ENCODE data around the gene TMEM205. TPM values are rescaled to one million over a fixed set of nuclear protein-coding genes. Genes with fewer than 3 reads are reported as not detected.
"Not testable (repeated sequence)": the region's sequence is repeated elsewhere in the genome, so short reads cannot be mapped to it uniquely, and the experiment has no call there.

Gene TMEM205
- total RNA-seq, 2 experiments from 2014 or later: 39.9 to 58.9 TPM

DNA sequence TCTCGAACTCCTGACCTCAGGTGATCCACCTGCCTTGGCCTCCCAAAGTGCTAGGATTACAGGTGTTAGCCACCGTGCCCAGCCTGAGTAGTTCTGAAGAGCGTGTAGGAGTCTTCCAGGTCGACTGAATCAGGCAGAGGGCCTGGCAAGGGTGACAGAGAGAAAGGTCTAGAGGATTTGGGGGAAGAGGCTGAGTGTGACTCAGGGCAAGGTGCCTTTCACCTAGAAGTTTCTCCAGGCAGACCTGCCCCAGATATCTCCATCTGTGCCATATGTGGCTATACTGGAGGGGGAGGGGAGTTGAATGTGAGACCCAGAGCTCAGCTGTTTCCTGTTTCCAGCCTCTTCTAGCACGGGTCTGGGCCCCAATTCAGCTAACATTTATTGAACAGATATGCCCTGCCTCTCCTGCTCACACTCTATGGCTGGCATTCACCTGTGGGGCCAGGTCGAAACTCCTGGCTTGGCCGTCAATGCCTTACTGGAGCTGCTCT is 1.5 kb upstream of the TMEM205 start:
- Histone ChIP-seq H3K4me3 (ENCODE audit: low read depth, low read length, poor library complexity, severe bottlenecking) (no peak overlapping the region), H3K4me2 (ENCODE audit: low read length) (peak overlapping the region; percentile 93; the same call in 1 of the 2 replicates), H3K9me2 (ENCODE audit: insufficient read depth, low read length) (no peaks in the 10 kb centered on the region), H3K79me2 (ENCODE audit: insufficient read depth, low read depth, low read length) (no peaks in the 10 kb centered on the region), H3K36me3 (ENCODE audit: insufficient read depth, low read length) (no peaks in the 10 kb centered on the region), H3K9me3 (ENCODE audit: low read length) (no peaks in the 10 kb centered on the region), H2AFZ (ENCODE audit: low read length) (no peak overlapping the region), H3K4me1 (ENCODE audit: insufficient read depth, low read length, poor library complexity, severe bottlenecking) (peaks cover 26% of the 10 kb centered on the region), H3K27ac (ENCODE audit: low read depth, low read length, poor library complexity, severe bottlenecking) (no peak overlapping the region), H4K20me1 (ENCODE audit: insufficient read depth, low read length) (no peaks in the 10 kb centered on the region)
- ChIA-PET CTCF (ENCODE audit: unreplicated experiment) (no interaction called here), POLR2A (interaction anchor here (1.3 kb wide), 1 partner anchor 27 kb away, joined by 7 read pairs; the partner anchor contains the start of gene SWSAP1)
- TF ChIP-seq, protein P1, sequence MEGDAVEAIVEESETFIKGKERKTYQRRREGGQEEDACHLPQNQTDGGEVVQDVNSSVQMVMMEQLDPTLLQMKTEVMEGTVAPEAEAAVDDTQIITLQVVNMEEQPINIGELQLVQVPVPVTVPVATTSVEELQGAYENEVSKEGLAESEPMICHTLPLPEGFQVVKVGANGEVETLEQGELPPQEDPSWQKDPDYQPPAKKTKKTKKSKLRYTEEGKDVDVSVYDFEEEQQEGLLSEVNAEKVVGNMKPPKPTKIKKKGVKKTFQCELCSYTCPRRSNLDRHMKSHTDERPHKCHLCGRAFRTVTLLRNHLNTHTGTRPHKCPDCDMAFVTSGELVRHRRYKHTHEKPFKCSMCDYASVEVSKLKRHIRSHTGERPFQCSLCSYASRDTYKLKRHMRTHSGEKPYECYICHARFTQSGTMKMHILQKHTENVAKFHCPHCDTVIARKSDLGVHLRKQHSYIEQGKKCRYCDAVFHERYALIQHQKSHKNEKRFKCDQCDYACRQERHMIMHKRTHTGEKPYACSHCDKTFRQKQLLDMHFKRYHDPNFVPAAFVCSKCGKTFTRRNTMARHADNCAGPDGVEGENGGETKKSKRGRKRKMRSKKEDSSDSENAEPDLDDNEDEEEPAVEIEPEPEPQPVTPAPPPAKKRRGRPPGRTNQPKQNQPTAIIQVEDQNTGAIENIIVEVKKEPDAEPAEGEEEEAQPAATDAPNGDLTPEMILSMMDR (conservative IDR thresholded peaks at IDR 0.05; ENCODE audit: low read length): no peak
- TF ChIP-seq EZH2phosphoT487 (IDR thresholded peaks at IDR 0.05; ENCODE audit: borderline replicate concordance, low read depth, low read length): no peak
- no peak for DNase-seq (ENCODE audit: low spot score)
- intact Hi-C loops (cut with micrococcal nuclease; ENCODE audit: unreplicated experiment): loop anchor here (2.0 kb wide), 2 partner anchors 27 to 55 kb away; partner anchors contain the start of gene SWSAP1
- BruUV-seq (replicated peaks): no TSS peak

GRCh38 chr19:11345122-11345803 is 805 bp downstream of the TMEM205 start:
- intact Hi-C loops (cut with micrococcal nuclease; ENCODE audit: unreplicated experiment): no loop called here
- Histone ChIP-seq H3K4me1 (ENCODE audit: insufficient read depth, low read length, poor library complexity, severe bottlenecking) (peaks cover 26% of the 10 kb centered on the region), H3K4me3 (ENCODE audit: low read depth, low read length, poor library complexity, severe bottlenecking) (peak overlapping the region; percentile 88), H3K9me2 (ENCODE audit: insufficient read depth, low read length) (no peaks in the 10 kb centered on the region), H3K79me2 (ENCODE audit: insufficient read depth, low read depth, low read length) (no peaks in the 10 kb centered on the region), H3K27ac (ENCODE audit: low read depth, low read length, poor library complexity, severe bottlenecking) (no peak overlapping the region), H3K9me3 (ENCODE audit: low read length) (no peaks in the 10 kb centered on the region), H2AFZ (ENCODE audit: low read length) (peak overlapping the region; percentile 92; the same call in 1 of the 2 replicates), H4K20me1 (ENCODE audit: insufficient read depth, low read length) (no peaks in the 10 kb centered on the region), H3K4me2 (ENCODE audit: low read length) (peak overlapping the region; percentile 88), H3K36me3 (ENCODE audit: insufficient read depth, low read length) (peaks cover 7% of the 10 kb centered on the region)
- TF ChIP-seq EZH2phosphoT487 (IDR thresholded peaks at IDR 0.05; ENCODE audit: borderline replicate concordance, low read depth, low read length): no peak
- TF ChIP-seq, protein P1 (conservative IDR thresholded peaks at IDR 0.05; ENCODE audit: low read length): no peak
- ChIA-PET POLR2A (interaction anchor here (0.7 kb wide), 1 partner anchor 18 kb away, joined by 6 read pairs; no protein-coding TSS in a partner anchor), CTCF (ENCODE audit: unreplicated experiment) (interaction anchor here (0.6 kb wide), 2 partner anchors 31 to 37 kb away, joined by 3 read pairs; no protein-coding TSS in a partner anchor)
- no peak for DNase-seq (ENCODE audit: low spot score)
- BruUV-seq (replicated peaks): no TSS peak

- peaks cover 41% of the 10 kb centered on the region for H3K4me1 ChIP-seq (ENCODE audit: insufficient read depth, low read length, poor library complexity, severe bottlenecking)
- no peak overlapping the region for H3K4me3 ChIP-seq (ENCODE audit: low read depth, low read length, poor library complexity, severe bottlenecking)
- H4K20me1 ChIP-seq (ENCODE audit: insufficient read depth, low read length): no peaks in the 10 kb centered on the region
- intact Hi-C loops (cut with micrococcal nuclease; ENCODE audit: unreplicated experiment): no loop called here
- H2AFZ ChIP-seq (ENCODE audit: low read length): no peak overlapping the region
- peaks cover 7% of the 10 kb centered on the region for H3K36me3 ChIP-seq (ENCODE audit: insufficient read depth, low read length)
- DNase-seq (ENCODE audit: low spot score): no peak
- no peak overlapping the region for H3K4me2 ChIP-seq (ENCODE audit: low read length)
- H3K9me3 ChIP-seq (ENCODE audit: low read length): no peaks in the 10 kb centered on the region
- H3K27ac ChIP-seq (ENCODE audit: low read depth, low read length, poor library complexity, severe bottlenecking): no peak overlapping the region
- no TSS peak for BruUV-seq (replicated peaks)
- ChIA-PET CTCF (ENCODE audit: unreplicated experiment) (no interaction called here), POLR2A (no interaction called here)
- no peaks in the 10 kb centered on the region for H3K9me2 ChIP-seq (ENCODE audit: insufficient read depth, low read length)
- TF ChIP-seq EZH2phosphoT487 (IDR thresholded peaks at IDR 0.05; ENCODE audit: borderline replicate concordance, low read depth, low read length): no peak
- TF ChIP-seq, protein P1 (conservative IDR thresholded peaks at IDR 0.05; ENCODE audit: low read length): no peak
- H3K79me2 ChIP-seq (ENCODE audit: insufficient read depth, low read depth, low read length): no peaks in the 10 kb centered on the region
Measured at GRCh38 chr19:11342429-11342828, 3.6 kb downstream of the TMEM205 start.

DNA sequence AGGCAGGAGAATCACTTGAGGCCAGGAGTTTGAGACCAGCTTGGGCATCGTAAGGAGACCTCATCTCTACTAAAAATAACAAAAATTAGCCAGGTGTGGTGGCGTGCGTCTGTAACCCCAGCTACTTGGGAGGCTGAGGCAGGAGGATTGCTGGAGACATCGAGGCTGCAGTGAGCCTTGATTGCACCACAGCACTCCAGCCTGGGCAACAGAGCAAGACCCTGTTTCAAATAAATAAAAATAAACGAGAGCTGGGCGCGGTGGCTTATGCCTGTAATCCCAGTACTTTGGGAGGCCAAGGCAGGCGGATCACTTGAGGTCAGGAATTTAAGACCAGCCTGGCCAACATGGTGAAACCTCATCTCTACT is 6.0 kb downstream of the TMEM205 start:
- CTCF ChIA-PET (ENCODE audit: unreplicated experiment): interaction anchor here (0.5 to 0.8 kb wide), 2 partner anchors 16 to 35 kb away, joined by 3 read pairs; partner anchors contain the start of gene SWSAP1
- DNase-seq (ENCODE audit: low spot score); H3K27ac ChIP-seq (ENCODE audit: low read depth, low read length, poor library complexity, severe bottlenecking); H3K36me3 ChIP-seq (ENCODE audit: insufficient read depth, low read length); H3K9me3 ChIP-seq (ENCODE audit: low read length); BruUV-seq (replicated peaks); H4K20me1 ChIP-seq (ENCODE audit: insufficient read depth, low read length); intact Hi-C loops (cut with micrococcal nuclease; ENCODE audit: unreplicated experiment); H3K79me2 ChIP-seq (ENCODE audit: insufficient read depth, low read depth, low read length); H3K9me2 ChIP-seq (ENCODE audit: insufficient read depth, low read length): not testable (repeated sequence)
- peaks cover 31% of the 10 kb centered on the region for H3K4me1 ChIP-seq (ENCODE audit: insufficient read depth, low read length, poor library complexity, severe bottlenecking)
- peak overlapping the region; percentile 74 for H3K4me3 ChIP-seq (ENCODE audit: low read depth, low read length, poor library complexity, severe bottlenecking)
- peak overlapping the region; percentile 75; the same call in 1 of the 2 replicates for H2AFZ ChIP-seq (ENCODE audit: low read length)
- H3K4me2 ChIP-seq (ENCODE audit: low read length): peak overlapping the region; percentile 87
- POLR2A ChIA-PET: interaction anchor here (0.7 to 1.1 kb wide), 2 partner anchors 12 to 37 kb away, joined by 3 to 4 read pairs; no protein-coding TSS in a partner anchor
